ENCODE data around the gene MICALL1. TPM values are rescaled to one million over a fixed set of nuclear protein-coding genes. Genes with fewer than 3 reads are reported as not detected.

Gene MICALL1
- total and polyA plus RNA-seq, 9 of the 15 experiments (the other 6 are each of a cell fraction or from before 2014, with no cell fraction given) = 0.32 to 21.5 (median 6.1) TPM

GRCh38 chr22:37905534-37906363 is at the start of gene MICALL1 (continued):
- TF ChIP-seq SRSF3 (IDR thresholded peaks at IDR 0.05; ENCODE audit: insufficient read depth, low read length) (0 out of 2 replicates have a peak, but pooled peaks have one; percentile 61), MAZ (CRISPR knock-in tag; conservative IDR thresholded peaks at IDR 0.05 in 1 of 2, IDR thresholded peaks at IDR 0.05 in 1 of 2) (peak in 1 of 2 experiments; percentile 38; a peak in 1 of 4 replicates), ZNF639 (CRISPR knock-in tag; conservative IDR thresholded peaks at IDR 0.05 in 1 of 2, IDR thresholded peaks at IDR 0.05 in 1 of 2) (peak in 1 of 2 experiments; percentile 88; a peak in 1 of 4 replicates), ZBTB11 (CRISPR knock-in tag; IDR thresholded peaks at IDR 0.05) (peak in 1 of 3 experiments; percentile 25; a peak in 1 of 6 replicates), TAF1 (IDR thresholded peaks at IDR 0.05; ENCODE audit: control insufficient read depth, extremely low read depth, insufficient read depth, low read length, severe bottlenecking) (peak; percentile 46), PRPF4 (IDR thresholded peaks at IDR 0.05; ENCODE audit: insufficient read depth, low read depth, low read length, poor library complexity, severe bottlenecking) (no peak), ZNF253 (CRISPR knock-in tag; conservative IDR thresholded peaks at IDR 0.05) (no peak), RHOXF2B (CRISPR knock-in tag; conservative IDR thresholded peaks at IDR 0.05) (no peak), CTBP1 (IDR thresholded peaks at IDR 0.05; ENCODE audit: borderline replicate concordance) (peak; percentile 72), GTF2A2 (tag; IDR thresholded peaks at IDR 0.05) (no peak), TEAD4 (IDR thresholded peaks at IDR 0.05; ENCODE audit: low read length) (no peak), TEAD4 (CRISPR knock-in tag; IDR thresholded peaks at IDR 0.05; ENCODE audit: borderline replicate concordance) (no peak), MAX (CRISPR knock-in tag; IDR thresholded peaks at IDR 0.05) (peak; percentile 65), ZNF398 (CRISPR knock-in tag; IDR thresholded peaks at IDR 0.05) (no peak), PATZ1 (CRISPR knock-in tag; IDR thresholded peaks at IDR 0.05; ENCODE audit: borderline replicate concordance) (no peak)

Measured in K562 (cell line).